Measurements from ENCODE around the gene OR4A15.

The OR4A15 gene

GRCh38 chr11:55367674-55368073 lies at the start of gene OR4A15:
OR4A15 (plus strand) TSS chr11:55367974; CDS start chr11:55367974, 0 bp downstream.
- H3K4me3 ChIP-seq (ENCODE audit: control insufficient read depth, low read depth, low read length) = no peak within 1 kb of the TSS
- TF ChIP-seq CTCF (IDR thresholded peaks at IDR 0.05; ENCODE audit: control insufficient read depth, insufficient read depth, low read depth, low read length, missing control alignments) = no peak
- no peak for DNase-seq (ENCODE audit: low read depth)

GRCh38 chr11:55324500-55324899 lies 43.3 kb upstream of the OR4A15 start:
- H3K4me3 ChIP-seq (ENCODE audit: control insufficient read depth, low read depth, low read length) = no peak overlapping the region
- DNase-seq (ENCODE audit: low read depth) = no peak
- TF ChIP-seq CTCF (IDR thresholded peaks at IDR 0.05; ENCODE audit: control insufficient read depth, insufficient read depth, low read depth, low read length, missing control alignments) = no peak

- DNase-seq (ENCODE audit: low read depth) = no peak
- H3K4me3 ChIP-seq (ENCODE audit: control insufficient read depth, low read depth, low read length) = no peak within 1 kb of the TSS
- no peak for TF ChIP-seq CTCF (IDR thresholded peaks at IDR 0.05; ENCODE audit: control insufficient read depth, insufficient read depth, low read depth, low read length, missing control alignments)
Measured at GRCh38 chr11:55342901-55343300, 24.9 kb upstream of the OR4A15 start, which contains the start of gene OR4A16. OR4A16 (plus strand) TSS chr11:55343201; CDS start chr11:55343201, 0 bp downstream.

GRCh38 chr11:55345306-55345705 lies 22.5 kb upstream of the OR4A15 start:
- H3K4me3 ChIP-seq (ENCODE audit: control insufficient read depth, low read depth, low read length) = no peak overlapping the region
- TF ChIP-seq CTCF (IDR thresholded peaks at IDR 0.05; ENCODE audit: control insufficient read depth, insufficient read depth, low read depth, low read length, missing control alignments) = no peak
- DNase-seq (ENCODE audit: low read depth) = no peak

GRCh38 chr11:55349032-55349431 lies 18.7 kb upstream of the OR4A15 start:
- TF ChIP-seq CTCF (IDR thresholded peaks at IDR 0.05; ENCODE audit: control insufficient read depth, insufficient read depth, low read depth, low read length, missing control alignments) = no peak
- DNase-seq (ENCODE audit: low read depth) = no peak
- no peak overlapping the region for H3K4me3 ChIP-seq (ENCODE audit: control insufficient read depth, low read depth, low read length)

GRCh38 chr11:55357560-55358184 lies 10.1 kb upstream of the OR4A15 start:
- no peak overlapping the region for H3K4me3 ChIP-seq (ENCODE audit: control insufficient read depth, low read depth, low read length)
- DNase-seq (ENCODE audit: low read depth) = no peak
- TF ChIP-seq CTCF (IDR thresholded peaks at IDR 0.05; ENCODE audit: control insufficient read depth, insufficient read depth, low read depth, low read length, missing control alignments) = no peak
